ENCODE measurements around the gene KLRD1.
"Not testable (repeated sequence)": the region's sequence is repeated elsewhere in the genome, so short reads cannot be mapped to it uniquely, and the experiment has no call there.

KLRD1 gene

DNA sequence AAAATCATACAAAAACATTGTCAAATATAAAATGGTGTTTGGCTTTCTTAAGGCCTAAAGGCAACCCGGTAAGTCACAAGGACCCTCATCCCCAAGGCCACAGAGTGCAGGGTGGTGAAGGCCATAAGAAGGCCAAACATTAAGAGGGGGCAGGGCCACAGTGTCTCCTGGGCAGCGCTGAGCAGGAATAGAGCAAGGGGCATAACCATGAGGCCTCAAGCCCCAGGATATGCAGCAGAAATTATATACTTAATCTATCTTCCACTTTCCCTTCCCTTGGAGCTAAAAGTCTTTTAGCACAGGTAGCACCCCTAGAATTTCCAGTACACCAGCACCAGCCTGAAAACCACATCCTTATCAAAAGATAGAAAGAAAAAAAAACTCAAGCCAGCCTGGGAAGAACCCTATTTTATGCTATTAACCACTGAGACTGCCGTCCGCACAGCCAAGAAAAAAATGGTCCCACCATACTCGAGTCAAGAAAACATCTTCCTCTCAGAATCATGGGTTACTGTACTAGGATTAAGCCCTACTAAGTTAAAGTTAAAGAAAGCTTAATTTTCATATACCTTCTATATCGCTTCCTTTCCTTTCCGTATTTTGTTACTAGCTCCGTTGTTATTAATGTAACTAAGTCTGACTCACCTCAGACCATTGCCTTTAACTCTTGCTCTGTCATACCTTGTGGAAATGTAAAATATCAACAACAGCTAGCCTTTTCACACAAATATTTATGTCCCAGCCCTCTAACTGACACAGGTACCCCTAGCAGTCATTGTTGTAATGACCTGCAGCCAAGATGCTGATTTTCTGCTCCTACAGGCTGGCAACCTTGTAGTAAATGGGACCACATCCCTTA is 62.1 kb downstream of the KLRD1 start:
- no peak for DNase-seq

DNA sequence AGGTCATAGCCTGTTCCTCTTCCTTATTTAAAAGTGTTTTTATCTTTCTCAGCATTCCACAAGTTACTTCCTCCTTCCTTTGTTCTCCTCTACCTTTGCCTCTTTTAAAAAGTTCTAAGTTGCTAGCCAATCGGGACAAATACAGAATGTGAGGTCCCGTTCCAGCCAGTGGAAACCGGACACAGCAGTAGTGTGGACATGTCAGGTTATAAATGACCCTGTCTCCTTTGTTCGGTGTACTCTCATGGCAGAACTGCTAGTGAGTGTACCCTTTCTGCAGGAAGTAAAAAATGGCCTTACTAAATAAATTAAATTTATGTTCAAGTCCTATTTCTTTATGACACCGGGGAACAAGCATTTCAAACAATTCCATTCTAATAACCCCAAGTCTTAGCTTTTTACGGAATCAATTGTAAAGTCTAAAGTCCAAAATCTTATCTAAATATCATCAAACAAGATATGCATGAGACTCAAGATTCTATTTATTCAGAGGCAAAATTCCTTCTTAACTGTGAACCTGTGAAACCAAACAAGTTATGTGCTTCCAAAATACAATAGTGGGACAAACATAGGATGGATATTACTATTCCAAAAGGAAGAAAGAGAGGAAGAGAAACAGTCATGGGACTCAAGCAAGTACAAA is 64.3 kb downstream of the KLRD1 start:
- not testable (repeated sequence) for DNase-seq

- no peak for DNase-seq
These were observed 64.9 kb downstream of the KLRD1 start for GRCh38 chr12:10372559-10372958.

DNA sequence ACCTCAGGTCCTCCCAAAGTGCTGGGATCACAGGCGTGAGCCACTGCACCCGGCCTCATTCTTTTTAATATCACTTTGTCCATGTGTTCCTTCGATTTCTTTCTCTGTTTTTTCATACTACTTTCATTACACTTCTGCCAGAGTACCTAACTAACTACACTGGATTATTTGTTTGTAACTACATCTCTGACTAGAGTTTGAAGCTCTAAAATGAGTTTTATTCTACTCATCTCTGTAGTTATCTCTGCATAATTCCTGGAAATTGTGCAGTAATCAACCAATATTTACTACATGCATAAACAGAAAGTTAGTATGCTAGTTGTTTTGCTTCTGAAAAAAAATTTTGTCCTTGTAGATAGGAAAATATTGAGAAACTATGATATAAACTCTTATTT is 67.0 kb downstream of the KLRD1 start:
- no peak for DNase-seq

- DNase-seq = not testable (repeated sequence)
These were observed 71.1 kb downstream of the KLRD1 start for GRCh38 chr12:10378737-10379136.
